PC-3 (cell line): ENCODE measurements around the gene CYP2F1. TPM values are rescaled to one million over a fixed set of nuclear protein-coding genes. Genes with fewer than 3 reads are reported as not detected.
"Not testable (repeated sequence)": the region's sequence is repeated elsewhere in the genome, so short reads cannot be mapped to it uniquely, and the experiment has no call there.

Experiments
- ATAC-seq: fragments of 200-7000 bp; cut with Tn5 transposase; 2 replicates; pipeline ENCODE4 v1.9.1; 2020; ENCODE audit warnings: mild to moderate bottlenecking, moderate library complexity
- BruUV-seq: library from RNA; stranded (reverse); fragments of 400-500 nt; replicated peaks from 2 replicates; lab custom pipeline; 2021; lab: Mats Ljungman, UMichigan
- CTCF ChIA-PET: fragments of 300-600 bp; sonication (Branson Sonifier 250); formaldehyde crosslinking; loops from one replicate; lab custom pipeline; 2022; ENCODE audit warnings: antibody characterized with exemption; lab: Charles Lee
- POLR2A ChIA-PET: fragments of 300-600 bp; sonication (Branson Sonifier 250); formaldehyde crosslinking; loops from one replicate; lab custom pipeline; 2022; ENCODE audit warnings: antibody characterized with exemption; ENCODE audit not compliant: unreplicated experiment; lab: Charles Lee
- DNase-seq: peaks from one replicate; pipeline ENCODE4 v3.0.0-alpha.2; 2015
- H2AFZ ChIP-seq: fragments of 300-600 bp; sonication (generic); 2 replicates; pipeline ENCODE4 v1.6.0; 2016; ENCODE audit warnings: antibody characterized with exemption, low read length
- H3F3A ChIP-seq: fragments of 300-600 bp; sonication (generic); one replicate; pipeline ENCODE4 v1.6.0; 2017; ENCODE audit warnings: antibody characterized with exemption, low read length, control low read depth, mild to moderate bottlenecking; ENCODE audit not compliant: unreplicated experiment
- H3K27ac ChIP-seq: fragments of 300-600 bp; sonication (generic); 2 replicates; pipeline ENCODE4 v1.5.1; 2016; ENCODE audit warnings: mild to moderate bottlenecking, low read length
- H3K27me3 ChIP-seq: fragments of 300-600 bp; sonication (generic); 2 replicates; pipeline ENCODE4 v1.6.1; 2016; ENCODE audit warnings: low read length, mixed read lengths
- H3K36me3 ChIP-seq: fragments of 300-600 bp; sonication (generic); 2 replicates; pipeline ENCODE4 v1.6.1; 2016; ENCODE audit warnings: low read depth, mixed run types, low read length, mixed read lengths
- H3K4me1 ChIP-seq: fragments of 300-600 bp; sonication (generic); 2 replicates; pipeline ENCODE4 v1.5.1; 2016; ENCODE audit warnings: low read length; ENCODE audit not compliant: insufficient read depth
- H3K4me2 ChIP-seq: fragments of 300-600 bp; sonication (generic); 2 replicates; pipeline ENCODE4 v1.6.0; 2016; ENCODE audit warnings: low read length
- H3K4me3 ChIP-seq: fragments of 300-600 bp; sonication (generic); 2 replicates; pipeline ENCODE4 v1.5.1; 2016; ENCODE audit warnings: mild to moderate bottlenecking, low read length, mixed read lengths
- H3K79me2 ChIP-seq: fragments of 300-600 bp; sonication (generic); 2 replicates; pipeline ENCODE4 v1.6.1; 2017; ENCODE audit warnings: low read length, mixed read lengths
- H3K9ac ChIP-seq: fragments of 300-600 bp; sonication (generic); 2 replicates; pipeline ENCODE4 v1.6.0; 2016; ENCODE audit warnings: mild to moderate bottlenecking, low read length
- H3K9me2 ChIP-seq: fragments of 300-600 bp; sonication (generic); replicated peaks from 2 replicates; pipeline ENCODE4 v1.6.1; 2016; ENCODE audit warnings: mixed run types, low read length, mixed read lengths
- H3K9me3 ChIP-seq: fragments of 300-600 bp; sonication (generic); 2 replicates; pipeline ENCODE4 v1.6.1; 2016; ENCODE audit warnings: low read length, mixed read lengths
- H4K20me1 ChIP-seq: fragments of 300-600 bp; sonication (generic); 2 replicates; pipeline ENCODE4 v1.6.1; 2016; ENCODE audit warnings: low read length, mixed read lengths
- EZH2 ChIP-seq: fragments of 300-600 bp; sonication (generic); IDR thresholded peaks from one replicate; pipeline ENCODE4 v1.6.1; 2017; ENCODE audit warnings: antibody characterized with exemption, mild to moderate bottlenecking, low read length; ENCODE audit not compliant: unreplicated experiment
- EZH2phosphoT487 ChIP-seq: fragments of 300-600 bp; sonication (generic); IDR thresholded peaks from 2 replicates; pipeline ENCODE4 v1.6.1; 2018; ENCODE audit warnings: mild to moderate bottlenecking, antibody characterized with exemption, low read length, borderline replicate concordance
- intact Hi-C: fragments of 100-400 bp; cut with micrococcal nuclease; formaldehyde crosslinking; loops from 2 replicates; pipeline ENCODE4 v1.9.0; 2023
- total RNA-seq: library from RNA; depleted of rRNA; stranded (reverse); fragments of >200 nt; gene quantifications from 2 replicates; pipeline ENCODE4 v1.2.3, GENCODE V29; 2014
- TF ChIP-seq, protein P1 (sequence below): fragments of 300-600 bp; sonication (generic); conservative IDR thresholded peaks from 2 replicates; pipeline ENCODE4 v1.5.1; 2017; ENCODE audit warnings: antibody characterized with exemption, low read depth, mild to moderate bottlenecking, low read length

Gene CYP2F1
- total RNA-seq, 1 experiment from 2014 or later: not detected

DNA sequence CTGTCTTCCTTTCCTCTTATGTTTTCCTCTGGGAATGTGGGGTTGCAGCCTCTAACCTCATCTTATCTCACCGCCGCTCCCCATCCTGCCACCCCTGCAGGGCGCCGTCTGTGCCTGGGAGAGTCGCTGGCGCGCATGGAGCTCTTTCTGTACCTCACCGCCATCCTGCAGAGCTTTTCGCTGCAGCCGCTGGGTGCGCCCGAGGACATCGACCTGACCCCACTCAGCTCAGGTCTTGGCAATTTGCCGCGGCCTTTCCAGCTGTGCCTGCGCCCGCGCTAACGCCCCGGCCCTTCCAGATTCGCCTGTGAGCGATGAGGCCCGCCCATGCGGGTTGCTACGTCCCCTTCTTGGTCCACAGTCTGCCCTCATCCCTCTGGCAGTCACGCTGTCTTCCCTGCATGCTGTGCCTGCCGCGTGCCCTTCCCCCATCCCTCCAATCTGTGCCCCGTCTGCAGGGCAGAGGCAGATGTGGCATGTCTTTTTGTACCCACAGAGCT, 13.6 kb downstream of the CYP2F1 start:
- H3K4me2 ChIP-seq: peak overlapping the region; percentile 37; the same call in 1 of the 2 replicates
- H3K79me2 ChIP-seq, H2AFZ ChIP-seq, intact Hi-C loops, H3K9ac ChIP-seq, H4K20me1 ChIP-seq, H3K4me3 ChIP-seq, H3K36me3 ChIP-seq, H3K9me2 ChIP-seq, POLR2A ChIA-PET, H3F3A ChIP-seq, BruUV-seq, H3K27ac ChIP-seq, CTCF ChIA-PET, H3K27me3 ChIP-seq, H3K9me3 ChIP-seq, H3K4me1 ChIP-seq: not testable (repeated sequence)
- peak; percentile 27 for DNase-seq
- ATAC-seq: peak; percentile 60; the same call in 1 of the 2 replicates
- TF ChIP-seq, protein P1, sequence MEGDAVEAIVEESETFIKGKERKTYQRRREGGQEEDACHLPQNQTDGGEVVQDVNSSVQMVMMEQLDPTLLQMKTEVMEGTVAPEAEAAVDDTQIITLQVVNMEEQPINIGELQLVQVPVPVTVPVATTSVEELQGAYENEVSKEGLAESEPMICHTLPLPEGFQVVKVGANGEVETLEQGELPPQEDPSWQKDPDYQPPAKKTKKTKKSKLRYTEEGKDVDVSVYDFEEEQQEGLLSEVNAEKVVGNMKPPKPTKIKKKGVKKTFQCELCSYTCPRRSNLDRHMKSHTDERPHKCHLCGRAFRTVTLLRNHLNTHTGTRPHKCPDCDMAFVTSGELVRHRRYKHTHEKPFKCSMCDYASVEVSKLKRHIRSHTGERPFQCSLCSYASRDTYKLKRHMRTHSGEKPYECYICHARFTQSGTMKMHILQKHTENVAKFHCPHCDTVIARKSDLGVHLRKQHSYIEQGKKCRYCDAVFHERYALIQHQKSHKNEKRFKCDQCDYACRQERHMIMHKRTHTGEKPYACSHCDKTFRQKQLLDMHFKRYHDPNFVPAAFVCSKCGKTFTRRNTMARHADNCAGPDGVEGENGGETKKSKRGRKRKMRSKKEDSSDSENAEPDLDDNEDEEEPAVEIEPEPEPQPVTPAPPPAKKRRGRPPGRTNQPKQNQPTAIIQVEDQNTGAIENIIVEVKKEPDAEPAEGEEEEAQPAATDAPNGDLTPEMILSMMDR: 0 out of 2 replicates have a peak, but pooled peaks have one; percentile 13

DNA sequence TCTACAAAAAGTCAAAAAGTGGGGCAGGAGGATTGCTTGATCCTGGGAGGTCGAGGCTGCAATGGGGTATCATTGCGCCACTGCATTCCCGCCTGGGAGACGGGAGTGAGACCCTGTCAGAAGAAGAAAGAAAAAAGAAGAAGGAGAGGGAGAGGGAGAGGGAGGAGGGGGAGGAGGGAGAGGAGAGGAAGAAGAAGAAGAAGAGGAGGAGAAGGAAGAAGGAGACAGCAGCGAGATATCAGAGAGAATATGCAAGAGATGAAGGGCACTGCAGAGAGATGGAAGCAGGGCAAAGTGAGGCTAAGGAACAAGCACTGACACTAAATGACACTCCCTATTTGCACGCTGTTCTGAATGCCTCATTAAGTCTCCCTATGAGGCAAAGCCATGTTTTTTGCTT, 14.5 kb downstream of the CYP2F1 start:
- no peak for ATAC-seq

DNA sequence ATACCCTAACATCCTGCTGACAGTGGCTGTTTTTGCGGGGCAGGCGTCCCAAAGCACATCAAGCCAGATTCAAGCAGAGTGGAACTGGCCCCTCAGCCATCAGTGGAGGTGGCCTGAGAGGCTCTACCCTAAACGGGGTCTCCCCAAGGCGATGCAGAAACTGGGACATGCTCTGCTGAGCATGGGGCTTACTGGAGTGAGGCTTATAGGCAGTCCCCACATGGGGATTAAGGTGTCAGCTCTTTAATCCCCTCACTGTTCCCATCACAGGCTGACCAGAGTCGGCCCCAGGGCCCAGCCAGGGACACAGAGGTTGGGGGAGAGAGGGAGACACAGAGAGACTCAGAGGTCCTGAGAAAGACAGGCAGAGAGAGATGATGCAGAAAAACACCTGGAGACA, 17.0 kb downstream of the CYP2F1 start:
- ChIA-PET POLR2A (no interaction called here), CTCF (no interaction called here)
- intact Hi-C loops: no loop called here
- H3K9me2 ChIP-seq: no peaks in the 10 kb centered on the region
- no peaks in the 10 kb centered on the region for H3K4me1 ChIP-seq
- H2AFZ ChIP-seq: no peak overlapping the region
- no peaks in the 10 kb centered on the region for H3K79me2 ChIP-seq
- H3K36me3 ChIP-seq: no peaks in the 10 kb centered on the region
- ATAC-seq: no peak
- H3K27ac ChIP-seq: no peak overlapping the region
- no peaks in the 10 kb centered on the region for H3K9me3 ChIP-seq
- no peak overlapping the region for H3K4me2 ChIP-seq
- H3F3A ChIP-seq: no peaks in the 10 kb centered on the region
- no peak for DNase-seq
- BruUV-seq: no TSS peak
- H3K27me3 ChIP-seq: no peaks in the 10 kb centered on the region
- no peaks in the 10 kb centered on the region for H4K20me1 ChIP-seq
- H3K4me3 ChIP-seq: no peak overlapping the region
- H3K9ac ChIP-seq: no peak overlapping the region
- TF ChIP-seq EZH2: no peak
- TF ChIP-seq, protein P1: no peak
- TF ChIP-seq EZH2phosphoT487: no peak

More for the DNA sequence above, 14.5 kb downstream of the CYP2F1 start:
- no peak overlapping the region for H2AFZ ChIP-seq
- TF ChIP-seq, protein P1: no peak
- no peak for TF ChIP-seq EZH2
- no peak for TF ChIP-seq EZH2phosphoT487
- no peaks in the 10 kb centered on the region for H3K36me3 ChIP-seq
- H3K27me3 ChIP-seq: no peaks in the 10 kb centered on the region
- H3F3A ChIP-seq: no peaks in the 10 kb centered on the region
- intact Hi-C loops: no loop called here
- no peaks in the 10 kb centered on the region for H3K9me3 ChIP-seq
- no peaks in the 10 kb centered on the region for H3K79me2 ChIP-seq
- no TSS peak for BruUV-seq
- no peak overlapping the region for H3K27ac ChIP-seq
- H3K9me2 ChIP-seq: no peaks in the 10 kb centered on the region
- ChIA-PET CTCF (no interaction called here), POLR2A (no interaction called here)
- H3K4me1 ChIP-seq: no peaks in the 10 kb centered on the region
- no peak overlapping the region for H3K4me3 ChIP-seq
- no peak overlapping the region for H3K4me2 ChIP-seq
- no peak for DNase-seq
- H4K20me1 ChIP-seq: no peaks in the 10 kb centered on the region
- H3K9ac ChIP-seq: no peak overlapping the region
